ENCODE results near the gene UPK2.

DNA sequence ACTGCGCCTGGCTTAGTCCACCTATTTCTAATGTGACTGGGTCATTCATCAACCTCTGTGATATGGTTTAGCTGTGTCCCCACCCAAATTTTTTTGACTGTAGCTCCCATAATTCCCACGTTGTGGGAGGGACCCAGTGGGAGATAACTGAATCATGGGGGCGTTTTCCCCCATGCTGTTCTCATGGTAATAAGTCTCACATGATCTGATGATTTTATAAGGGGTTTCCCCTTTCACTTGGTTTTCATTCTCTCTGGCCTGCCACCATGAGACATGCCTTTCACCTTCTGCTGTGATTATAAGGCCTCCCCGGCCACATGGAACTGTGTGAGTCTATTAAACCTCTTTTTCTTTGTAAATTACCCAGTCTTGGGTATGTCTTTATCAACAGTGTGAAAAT is 50.6 kb downstream of the UPK2 start:
- TF ChIP-seq MXI1 (conservative IDR thresholded peaks at IDR 0.05; ENCODE audit: poor library complexity, severe bottlenecking): no peak
- TF ChIP-seq, protein P1, sequence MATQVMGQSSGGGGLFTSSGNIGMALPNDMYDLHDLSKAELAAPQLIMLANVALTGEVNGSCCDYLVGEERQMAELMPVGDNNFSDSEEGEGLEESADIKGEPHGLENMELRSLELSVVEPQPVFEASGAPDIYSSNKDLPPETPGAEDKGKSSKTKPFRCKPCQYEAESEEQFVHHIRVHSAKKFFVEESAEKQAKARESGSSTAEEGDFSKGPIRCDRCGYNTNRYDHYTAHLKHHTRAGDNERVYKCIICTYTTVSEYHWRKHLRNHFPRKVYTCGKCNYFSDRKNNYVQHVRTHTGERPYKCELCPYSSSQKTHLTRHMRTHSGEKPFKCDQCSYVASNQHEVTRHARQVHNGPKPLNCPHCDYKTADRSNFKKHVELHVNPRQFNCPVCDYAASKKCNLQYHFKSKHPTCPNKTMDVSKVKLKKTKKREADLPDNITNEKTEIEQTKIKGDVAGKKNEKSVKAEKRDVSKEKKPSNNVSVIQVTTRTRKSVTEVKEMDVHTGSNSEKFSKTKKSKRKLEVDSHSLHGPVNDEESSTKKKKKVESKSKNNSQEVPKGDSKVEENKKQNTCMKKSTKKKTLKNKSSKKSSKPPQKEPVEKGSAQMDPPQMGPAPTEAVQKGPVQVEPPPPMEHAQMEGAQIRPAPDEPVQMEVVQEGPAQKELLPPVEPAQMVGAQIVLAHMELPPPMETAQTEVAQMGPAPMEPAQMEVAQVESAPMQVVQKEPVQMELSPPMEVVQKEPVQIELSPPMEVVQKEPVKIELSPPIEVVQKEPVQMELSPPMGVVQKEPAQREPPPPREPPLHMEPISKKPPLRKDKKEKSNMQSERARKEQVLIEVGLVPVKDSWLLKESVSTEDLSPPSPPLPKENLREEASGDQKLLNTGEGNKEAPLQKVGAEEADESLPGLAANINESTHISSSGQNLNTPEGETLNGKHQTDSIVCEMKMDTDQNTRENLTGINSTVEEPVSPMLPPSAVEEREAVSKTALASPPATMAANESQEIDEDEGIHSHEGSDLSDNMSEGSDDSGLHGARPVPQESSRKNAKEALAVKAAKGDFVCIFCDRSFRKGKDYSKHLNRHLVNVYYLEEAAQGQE (IDR thresholded peaks at IDR 0.05; ENCODE audit: borderline replicate concordance): no peak
- TF ChIP-seq, protein P2, sequence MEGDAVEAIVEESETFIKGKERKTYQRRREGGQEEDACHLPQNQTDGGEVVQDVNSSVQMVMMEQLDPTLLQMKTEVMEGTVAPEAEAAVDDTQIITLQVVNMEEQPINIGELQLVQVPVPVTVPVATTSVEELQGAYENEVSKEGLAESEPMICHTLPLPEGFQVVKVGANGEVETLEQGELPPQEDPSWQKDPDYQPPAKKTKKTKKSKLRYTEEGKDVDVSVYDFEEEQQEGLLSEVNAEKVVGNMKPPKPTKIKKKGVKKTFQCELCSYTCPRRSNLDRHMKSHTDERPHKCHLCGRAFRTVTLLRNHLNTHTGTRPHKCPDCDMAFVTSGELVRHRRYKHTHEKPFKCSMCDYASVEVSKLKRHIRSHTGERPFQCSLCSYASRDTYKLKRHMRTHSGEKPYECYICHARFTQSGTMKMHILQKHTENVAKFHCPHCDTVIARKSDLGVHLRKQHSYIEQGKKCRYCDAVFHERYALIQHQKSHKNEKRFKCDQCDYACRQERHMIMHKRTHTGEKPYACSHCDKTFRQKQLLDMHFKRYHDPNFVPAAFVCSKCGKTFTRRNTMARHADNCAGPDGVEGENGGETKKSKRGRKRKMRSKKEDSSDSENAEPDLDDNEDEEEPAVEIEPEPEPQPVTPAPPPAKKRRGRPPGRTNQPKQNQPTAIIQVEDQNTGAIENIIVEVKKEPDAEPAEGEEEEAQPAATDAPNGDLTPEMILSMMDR (IDR thresholded peaks at IDR 0.05; ENCODE audit: poor library complexity, severe bottlenecking): no peak

Measured in neural cell (in vitro differentiated cells).